ENCODE results near the gene PTPN22.

GRCh38 chr1:113793878-113794834 lies 77.4 kb downstream of the PTPN22 start:
- TF ChIP-seq CTCF (conservative IDR thresholded peaks at IDR 0.05) (no peak), ZFX (IDR thresholded peaks at IDR 0.05) (no peak)
